Stimulated activated CD8-positive, alpha-beta memory T cell treated with anti-CD3 and anti-CD28 coated beads, Interleukin-4, amount 100 ng/mL, for 1 hour (primary cell): ENCODE data around the gene IL7R.

Experiments used
- DNase-seq, 2 donors: peaks; one replicate each; pipeline ENCODE4 v3.0.0-alpha.2; 2020; ENCODE audit warnings: low read depth in 2 of 2, low spot score in 1 of 2

IL7R gene, protein sequence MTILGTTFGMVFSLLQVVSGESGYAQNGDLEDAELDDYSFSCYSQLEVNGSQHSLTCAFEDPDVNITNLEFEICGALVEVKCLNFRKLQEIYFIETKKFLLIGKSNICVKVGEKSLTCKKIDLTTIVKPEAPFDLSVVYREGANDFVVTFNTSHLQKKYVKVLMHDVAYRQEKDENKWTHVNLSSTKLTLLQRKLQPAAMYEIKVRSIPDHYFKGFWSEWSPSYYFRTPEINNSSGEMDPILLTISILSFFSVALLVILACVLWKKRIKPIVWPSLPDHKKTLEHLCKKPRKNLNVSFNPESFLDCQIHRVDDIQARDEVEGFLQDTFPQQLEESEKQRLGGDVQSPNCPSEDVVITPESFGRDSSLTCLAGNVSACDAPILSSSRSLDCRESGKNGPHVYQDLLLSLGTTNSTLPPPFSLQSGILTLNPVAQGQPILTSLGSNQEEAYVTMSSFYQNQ

DNA sequence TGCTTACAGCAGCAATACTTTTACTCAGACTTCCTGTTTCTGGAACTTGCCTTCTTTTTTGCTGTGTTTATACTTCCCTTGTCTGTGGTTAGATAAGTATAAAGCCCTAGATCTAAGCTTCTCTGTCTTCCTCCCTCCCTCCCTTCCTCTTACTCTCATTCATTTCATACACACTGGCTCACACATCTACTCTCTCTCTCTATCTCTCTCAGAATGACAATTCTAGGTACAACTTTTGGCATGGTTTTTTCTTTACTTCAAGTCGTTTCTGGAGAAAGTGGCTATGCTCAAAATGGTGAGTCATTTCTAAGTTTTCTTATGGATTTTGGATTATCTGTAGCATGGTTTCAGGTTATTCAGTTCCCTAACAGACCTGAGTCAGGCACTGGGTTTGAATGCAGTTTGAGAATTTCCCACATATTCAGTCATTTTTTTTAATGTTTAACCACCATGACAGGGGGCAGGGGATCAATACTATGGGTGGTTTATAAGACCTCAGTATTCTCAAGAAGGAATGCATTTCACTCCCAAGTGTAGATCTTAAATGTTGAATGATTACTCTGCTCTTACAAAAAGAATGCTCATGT is at the start of gene IL7R:
Gene IL7R (plus strand): TSS at position 127 of the 587 bp plus-strand sequence. CDS start 87 bp downstream, at position 214.
- no peak for DNase-seq

DNA sequence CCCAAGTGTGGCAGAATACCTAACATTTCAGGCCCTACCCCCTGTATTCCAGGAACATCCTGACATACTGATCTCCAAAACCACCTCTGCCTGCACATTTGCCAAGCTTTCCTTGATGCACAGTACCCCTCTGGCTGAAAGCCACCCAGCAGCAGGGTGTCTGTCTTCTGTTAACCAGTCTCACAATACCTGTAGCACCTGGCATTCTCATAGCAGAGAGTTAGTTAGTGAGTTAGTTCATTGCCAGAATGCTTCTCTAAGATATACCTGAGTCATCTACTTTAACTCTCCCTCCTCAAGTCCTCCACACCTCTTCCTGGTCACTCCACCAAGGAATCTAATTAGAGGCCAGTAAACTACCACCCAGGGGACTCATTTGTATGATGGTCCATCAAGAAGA is 46.1 kb upstream of the IL7R start:
- no peak for DNase-seq

DNA sequence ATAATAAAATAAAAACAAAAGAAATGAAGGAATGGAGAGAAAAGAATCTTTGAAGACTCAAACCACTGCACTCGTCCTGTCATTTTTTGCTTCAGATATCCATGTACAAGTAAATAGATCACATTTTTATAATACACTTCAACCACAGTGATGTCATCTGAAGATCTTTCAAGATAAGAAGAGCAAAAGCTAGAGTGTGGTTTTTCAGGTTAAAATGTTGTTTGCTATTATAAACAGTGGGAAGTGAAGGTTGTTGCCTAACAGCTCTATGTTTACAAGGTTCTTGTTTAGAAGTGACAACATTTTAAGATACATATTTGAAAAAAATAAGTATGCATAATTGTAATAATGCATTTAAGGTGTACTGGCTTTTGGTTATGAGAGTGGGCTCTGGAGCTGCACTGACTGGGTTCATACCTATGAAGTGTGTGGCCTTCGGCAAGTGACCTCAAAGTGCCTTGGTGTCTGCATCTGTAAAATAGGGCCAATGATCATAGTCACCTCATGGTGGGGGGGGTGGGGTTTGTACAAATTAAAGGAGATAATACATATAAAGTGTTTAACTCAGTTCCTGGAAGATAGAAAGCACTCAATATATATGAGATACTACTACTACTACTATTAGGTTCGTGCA is 45.5 kb upstream of the IL7R start:
- no peak for DNase-seq

DNA sequence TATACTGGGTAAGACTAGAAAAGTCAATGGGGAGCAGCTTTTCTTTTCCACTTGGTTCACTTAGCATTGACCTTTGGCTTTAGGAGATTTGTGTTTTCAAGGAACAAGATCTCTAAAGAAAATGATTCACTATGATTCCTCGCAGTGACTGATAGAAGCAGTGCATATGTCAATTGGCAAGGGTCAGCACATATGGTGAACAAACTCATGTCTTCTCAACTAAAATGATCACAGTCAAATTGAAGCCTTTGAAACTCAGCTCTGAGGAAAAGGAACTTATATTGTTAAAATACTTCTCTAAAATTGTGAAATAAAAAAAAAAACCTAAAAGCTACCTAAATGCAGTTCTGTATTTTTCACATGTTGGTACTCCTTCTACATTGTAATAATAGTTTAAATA is 43.2 kb upstream of the IL7R start:
- no peak for DNase-seq

DNA sequence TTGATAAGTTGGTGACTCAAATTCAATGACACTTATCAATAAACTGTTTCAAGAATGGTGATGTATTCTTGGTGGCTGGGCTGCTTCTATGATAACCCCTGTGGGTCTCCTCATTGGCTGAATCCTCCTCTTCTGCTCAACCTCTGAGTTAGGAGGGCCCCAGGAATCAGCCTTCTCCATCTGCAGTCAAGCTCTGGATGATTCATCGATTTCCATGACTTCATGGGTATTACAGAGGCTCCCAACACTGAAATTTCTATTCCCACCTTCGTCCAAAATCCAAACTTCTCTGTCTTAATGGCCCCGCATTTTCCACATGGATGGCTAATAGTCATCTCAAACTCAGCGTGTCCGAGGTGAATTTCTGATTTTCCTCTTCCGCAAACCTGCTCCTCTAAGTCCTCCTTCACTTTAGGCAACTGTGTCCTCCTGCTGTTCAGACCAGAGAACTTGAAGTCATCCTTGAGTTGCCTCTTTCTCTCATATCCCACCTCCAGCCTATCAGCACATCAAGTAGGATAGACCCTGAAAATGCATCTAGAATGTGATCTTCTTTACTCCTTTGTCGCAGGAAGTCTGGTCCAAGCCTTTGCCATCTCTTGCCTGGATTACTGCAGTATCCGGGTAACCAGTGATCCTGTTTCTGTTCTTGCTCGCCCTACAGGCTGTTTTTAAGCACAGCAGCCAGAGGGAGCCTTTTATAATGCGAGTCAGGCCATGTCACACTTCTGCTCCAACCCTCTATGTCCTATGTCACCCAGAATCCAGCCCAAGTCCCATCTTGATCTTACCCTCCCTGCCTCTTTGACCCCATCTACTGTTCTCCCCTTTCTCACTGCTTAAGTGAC is 41.4 kb upstream of the IL7R start:
- no peak for DNase-seq

DNA sequence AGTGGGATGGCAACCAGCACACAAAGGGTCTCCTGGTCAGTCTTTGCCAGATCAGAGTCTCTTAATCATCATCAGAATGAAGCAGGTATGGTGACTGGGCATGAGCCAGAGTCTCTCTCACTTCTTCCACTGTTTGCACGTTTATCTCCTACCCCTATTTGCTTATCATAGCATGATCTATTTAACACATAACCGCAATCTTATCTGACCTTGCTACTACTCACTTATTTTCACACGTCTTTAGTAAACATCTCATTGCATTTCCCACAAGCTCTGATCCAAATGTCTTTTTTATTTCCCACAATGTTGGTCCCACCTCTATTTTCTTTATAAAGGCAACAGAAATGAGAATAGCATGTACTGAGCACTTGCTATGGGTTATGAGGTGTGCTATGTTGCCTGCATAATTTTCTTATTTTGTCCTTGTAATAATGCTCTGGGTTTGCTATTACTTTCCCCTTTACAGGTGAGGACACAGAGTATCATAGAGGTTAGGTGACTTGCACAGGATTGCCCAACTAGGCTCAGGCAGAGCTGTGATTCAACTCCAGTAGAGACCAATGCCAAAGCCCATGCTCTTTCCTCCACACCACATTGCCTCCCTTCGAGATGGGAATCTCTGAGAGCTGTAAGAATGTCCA is 39.7 kb upstream of the IL7R start:
- no peak for DNase-seq

DNA sequence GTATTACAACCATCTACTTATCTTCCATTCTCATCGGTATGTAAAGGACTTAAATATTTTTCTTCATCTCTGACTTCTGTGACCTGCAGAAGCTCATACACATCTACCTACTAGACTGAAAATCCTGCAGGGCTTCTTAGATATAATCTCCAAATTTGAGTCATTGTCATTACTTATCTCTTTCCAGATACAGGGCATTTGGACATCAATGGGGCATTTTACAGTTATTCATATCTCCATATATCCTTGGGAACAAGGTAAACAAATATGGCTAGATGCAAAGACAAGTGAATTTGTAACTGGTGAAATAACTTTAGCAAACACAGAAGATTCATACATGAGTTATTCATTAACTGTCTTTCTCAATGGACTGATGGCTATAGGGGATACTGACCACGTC is 37.7 kb upstream of the IL7R start:
- no peak for DNase-seq

DNA sequence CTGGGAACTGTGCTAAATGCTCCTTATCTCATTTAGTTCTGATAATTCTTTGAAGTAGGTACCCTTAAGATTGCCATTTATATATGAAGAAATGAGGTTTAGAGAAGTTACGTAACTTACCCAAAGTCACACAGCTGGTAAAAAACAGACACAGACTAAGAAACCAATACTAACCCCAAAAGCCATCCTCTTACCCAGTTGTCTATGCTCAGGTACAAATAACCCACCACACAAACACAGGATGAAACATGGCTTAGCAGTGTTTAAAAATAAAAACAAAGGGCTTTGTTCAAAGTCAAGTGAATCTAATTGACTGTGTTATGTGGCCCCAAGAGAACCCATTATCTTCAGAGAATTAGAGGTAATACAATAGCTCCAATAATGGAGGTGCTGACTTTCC is 37.0 kb upstream of the IL7R start:
- no peak for DNase-seq

DNA sequence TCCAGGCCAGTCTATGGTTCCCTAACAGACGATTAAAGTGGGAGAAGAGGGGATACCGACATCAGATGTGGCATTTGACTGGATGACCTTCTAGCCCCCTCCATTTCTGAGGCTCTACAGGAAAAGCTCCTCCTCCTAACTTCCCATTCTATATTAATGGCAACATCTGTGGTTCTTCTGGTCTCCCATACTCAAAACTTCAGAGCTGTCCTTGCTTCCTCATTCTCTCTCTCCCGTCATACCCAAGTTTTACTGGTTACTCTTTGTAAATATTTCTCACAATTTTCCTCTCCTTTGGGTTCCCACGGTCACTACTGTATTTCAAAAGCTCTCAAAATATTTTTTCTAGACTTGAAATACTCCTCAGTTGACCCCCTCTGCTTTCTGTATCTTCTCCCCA is 36.0 kb upstream of the IL7R start:
- DNase-seq, result no peak

DNA sequence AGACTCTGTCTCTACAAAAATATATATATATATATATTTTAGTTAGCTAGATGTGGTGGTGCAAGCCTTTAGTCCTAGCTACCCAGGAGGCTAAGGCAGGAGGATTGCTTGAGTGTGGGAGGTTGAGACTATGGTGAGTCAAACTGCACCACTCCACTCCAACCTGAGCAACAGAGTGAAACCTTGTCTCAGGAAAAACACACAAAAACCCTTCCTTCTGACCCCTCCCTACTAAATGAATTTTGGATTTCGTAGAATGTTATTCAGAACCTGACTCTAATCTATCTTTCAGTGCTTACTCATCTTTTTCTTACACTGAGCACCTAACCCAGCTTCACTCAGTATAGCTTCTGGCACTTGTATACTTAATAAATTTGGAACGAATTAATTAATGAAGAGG is 35.2 kb upstream of the IL7R start:
- DNase-seq, result no peak

DNA sequence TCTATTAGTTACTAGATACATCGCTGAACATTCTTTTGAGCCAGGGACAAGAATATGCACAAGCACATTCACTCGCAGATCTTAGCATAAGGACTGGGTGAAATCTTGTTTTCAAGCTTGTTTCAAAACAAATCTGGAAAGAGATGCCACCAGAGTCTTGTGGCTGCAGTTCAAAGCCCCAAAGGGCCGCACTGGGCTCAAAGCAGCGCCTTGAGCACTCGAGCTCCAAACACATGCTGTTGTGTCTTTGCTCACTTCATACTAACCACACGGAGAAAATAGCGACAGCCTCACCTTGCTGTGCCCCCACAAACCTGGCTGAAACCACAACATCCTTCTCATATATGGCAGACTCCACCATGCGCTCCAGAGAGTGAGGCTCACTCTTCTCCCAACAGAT is 34.2 kb upstream of the IL7R start:
- no peak for DNase-seq

DNA sequence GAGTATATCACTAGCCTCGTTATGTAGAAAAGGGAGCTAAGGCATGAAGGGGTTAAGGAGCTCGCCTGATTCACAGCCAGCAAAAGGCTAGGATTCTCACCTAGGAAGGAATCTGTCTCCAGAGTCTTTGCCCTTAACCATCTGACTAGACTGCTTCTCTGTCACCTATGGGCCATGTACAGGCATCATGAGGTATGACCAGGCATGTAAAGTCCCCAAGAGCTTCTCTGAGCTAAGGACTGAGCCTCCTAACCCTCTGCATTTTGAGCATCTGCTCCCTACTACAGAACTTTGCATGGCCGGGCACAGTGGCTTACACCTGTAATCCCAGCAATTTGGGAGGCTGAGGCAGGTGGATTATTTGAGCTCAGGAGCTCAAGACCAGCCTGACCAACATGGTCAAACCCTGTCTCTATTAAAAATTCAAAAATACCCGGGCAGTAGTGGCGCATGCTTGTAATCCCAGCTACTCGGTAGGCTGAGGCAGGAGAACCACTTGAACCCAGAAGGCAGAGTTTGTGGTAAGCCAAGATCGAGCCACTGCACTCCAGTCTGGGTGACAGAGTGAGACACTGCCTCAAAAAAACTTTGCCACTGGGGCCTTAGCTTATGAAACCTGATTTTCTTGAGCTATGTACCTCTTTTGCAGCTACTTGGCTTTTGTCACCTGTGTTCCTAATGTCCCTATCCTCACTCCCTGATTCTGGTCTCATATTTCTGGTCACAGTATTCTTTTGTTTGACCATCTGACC is 33.2 kb upstream of the IL7R start:
- DNase-seq, result no peak

DNA sequence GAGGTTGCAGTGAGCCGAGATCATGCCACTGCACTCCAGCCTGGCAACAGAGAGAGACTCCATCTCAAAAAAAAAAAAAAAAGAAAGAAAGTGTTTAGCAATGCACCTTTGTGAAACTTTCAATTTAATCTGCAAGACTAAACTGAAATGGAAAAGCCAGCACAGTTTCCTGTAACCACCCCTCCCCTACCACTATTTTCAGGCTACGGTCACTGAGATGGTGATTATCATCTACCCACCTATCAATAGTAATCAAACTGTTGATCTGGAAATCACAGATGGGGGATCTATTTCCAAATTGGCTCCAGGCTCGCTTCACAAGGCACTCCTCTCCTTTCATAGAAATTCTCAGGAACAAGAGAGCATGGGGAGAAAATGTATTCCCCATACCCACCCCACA is 30.6 kb upstream of the IL7R start:
- no peak for DNase-seq

DNA sequence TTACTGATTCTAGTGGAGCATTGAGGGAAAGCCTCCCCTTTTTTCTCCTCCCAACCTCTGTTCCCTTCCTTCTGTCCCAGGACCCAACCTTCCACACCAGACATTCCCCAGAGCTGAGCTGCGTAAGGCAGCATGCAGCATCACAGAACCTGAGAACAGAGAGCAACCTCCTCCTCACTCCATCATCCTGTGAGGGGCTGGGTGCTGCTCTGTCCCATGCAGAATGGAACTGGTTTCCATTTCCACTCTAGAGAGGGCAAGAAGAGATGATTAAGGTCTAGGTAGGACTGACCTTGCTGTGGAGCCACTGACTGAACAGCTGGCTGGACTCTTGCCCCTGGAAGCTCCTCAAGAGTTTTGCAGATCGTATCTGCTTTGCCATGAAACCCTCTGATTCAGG is 30.1 kb upstream of the IL7R start:
- no peak for DNase-seq

DNA sequence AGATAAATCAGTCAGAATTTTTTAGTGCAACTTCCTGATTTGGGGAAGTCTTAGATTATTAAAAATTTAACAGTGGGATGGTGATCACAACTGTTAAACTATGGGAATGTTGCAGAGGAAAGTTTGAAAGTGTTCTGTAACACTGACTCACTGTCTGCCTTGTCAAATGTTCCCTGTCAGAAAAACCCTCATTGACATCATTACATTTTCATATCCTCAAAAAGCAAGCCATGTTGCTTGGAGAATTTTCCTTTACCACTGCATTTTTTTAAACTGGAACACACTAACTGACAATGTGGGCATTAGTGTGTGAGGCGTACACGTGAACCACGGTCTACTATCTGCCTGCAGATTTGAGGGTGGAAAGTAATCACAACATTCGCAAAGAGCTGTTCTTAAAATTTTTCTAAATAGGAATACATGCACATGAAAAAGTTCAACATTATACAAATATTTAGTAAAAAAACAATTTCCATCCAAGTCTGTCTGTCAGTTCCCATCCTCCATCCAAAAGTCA is 28.6 kb upstream of the IL7R start:
- DNase-seq, result no peak

DNA sequence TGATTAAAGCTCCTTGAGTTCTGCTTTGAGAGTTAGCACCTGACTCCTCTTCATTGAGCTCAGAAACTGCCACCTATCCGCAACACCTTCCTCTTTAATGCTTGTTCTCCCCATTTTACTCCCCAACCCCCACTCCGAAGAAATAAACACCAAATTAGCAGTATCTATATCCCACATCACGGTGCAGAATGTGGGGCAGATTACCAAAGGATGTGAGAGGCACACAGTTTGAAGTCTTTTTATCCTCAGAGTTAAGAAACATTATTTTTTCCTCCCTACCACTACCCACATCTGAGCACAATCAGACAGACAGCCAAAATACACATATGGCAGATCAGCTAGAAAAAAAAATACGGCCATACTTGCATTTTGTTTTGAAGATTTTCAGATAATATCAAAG is 26.1 kb upstream of the IL7R start:
- no peak for DNase-seq

DNA sequence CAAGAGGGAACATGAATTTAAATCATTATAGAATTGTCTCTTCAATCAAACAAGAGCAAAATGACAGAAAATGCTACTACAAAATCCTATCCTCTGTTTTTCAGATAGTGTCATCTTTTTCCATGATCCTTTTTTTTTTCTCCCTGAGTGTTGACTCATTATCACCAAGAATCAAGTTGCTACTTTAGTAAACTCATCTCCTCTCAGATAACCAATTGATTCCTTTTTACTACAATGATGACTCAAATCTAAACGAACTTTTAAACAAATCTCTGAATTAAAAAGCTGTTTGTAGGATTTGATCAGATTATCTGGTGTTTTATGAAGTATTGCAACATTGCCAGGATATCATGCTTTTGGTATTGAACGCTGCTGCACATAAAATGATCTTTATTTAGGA is 23.9 kb upstream of the IL7R start:
- no peak for DNase-seq

DNA sequence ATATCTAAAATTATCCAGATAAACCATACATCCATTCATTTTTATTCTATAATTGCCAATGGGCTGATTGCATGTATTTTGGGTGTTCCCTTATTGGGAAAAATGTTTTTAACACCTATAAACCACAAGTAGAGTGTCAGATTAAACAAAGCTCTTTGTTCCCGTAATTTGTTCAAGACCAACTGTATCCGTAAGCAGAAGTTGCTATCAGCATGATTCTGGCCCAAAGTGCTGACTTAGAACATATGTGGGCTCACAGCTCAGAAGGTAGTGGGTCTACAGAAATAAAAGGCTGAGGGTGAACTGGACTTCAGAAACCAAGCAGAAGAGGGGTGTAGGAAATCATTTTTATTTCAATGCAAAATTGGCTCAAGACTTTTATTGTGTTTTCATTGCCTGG is 23.5 kb upstream of the IL7R start:
- no peak for DNase-seq

DNA sequence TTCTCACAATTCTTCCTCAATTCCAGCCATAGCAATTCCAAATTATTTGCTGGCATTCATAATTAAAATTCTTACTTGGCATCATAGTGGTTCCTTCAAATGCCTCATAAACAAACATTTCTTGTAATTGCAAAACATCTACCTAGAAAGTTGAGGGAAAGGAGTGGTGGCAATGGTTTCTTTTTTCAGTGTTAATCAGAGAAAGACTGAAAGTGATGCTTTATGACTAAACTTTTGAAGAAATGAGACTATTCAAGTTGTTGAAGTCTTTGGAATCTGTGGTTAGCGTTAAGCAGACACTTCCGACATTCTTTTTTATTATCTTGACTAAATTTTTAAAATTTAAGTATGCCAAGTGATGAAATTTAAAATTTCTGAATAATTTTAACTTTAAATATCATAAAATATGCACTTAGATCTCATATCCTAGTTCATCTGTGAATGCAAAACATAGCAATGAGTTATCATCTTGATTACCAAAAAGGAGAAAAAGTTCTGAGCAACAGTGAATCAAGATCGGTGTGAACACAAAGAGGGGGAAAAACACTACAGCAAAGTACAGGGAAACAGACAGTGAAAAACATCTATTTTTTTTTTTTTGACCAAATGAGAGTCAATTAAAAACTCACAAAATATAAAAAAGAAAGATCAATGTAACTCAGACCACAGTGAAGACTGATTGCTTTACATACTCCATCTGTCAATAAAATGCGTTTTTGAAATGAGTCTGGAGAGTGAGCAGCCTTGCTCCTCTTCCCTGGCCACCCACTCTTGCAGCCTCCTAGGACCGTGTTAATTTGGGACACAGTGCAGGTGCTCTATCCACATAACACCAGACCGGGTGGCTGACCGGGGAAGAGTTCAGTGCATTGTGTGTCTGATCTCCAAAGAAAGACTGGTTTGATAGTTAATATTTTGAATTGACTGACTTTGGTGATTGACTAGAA is 20.6 kb upstream of the IL7R start:
- DNase-seq, result no peak
